Liver (tissue), 9 donors: Measurements from ENCODE around the gene PAX6. TPM values are rescaled to one million over a fixed set of nuclear protein-coding genes. Genes with fewer than 3 reads are reported as not detected.
A peak's percentile ranks its signal among the peaks of the same experiment; 100 is the strongest.

Experiments
- DNase-seq: peaks from one replicate; pipeline ENCODE4 v3.0.0-alpha.2; 2017; ENCODE audit warnings: low spot score
- H3K27ac ChIP-seq, 2 donors: one replicate each; pipeline ENCODE4 v1.7.0; 2013; ENCODE audit warnings: inconsistent platforms in 2 of 2, low read length in 2 of 2, control low read depth in 1 of 2, low read depth in 1 of 2, mild to moderate bottlenecking in 1 of 2
- H3K27me3 ChIP-seq, 4 donors: one replicate each; pipeline versions ENCODE4 v1.6.1 to v1.7.0; 2013; ENCODE audit warnings: low read length in 3 of 4, inconsistent platforms in 1 of 4, mild to moderate bottlenecking in 1 of 4, moderate library complexity in 1 of 4; ENCODE audit not compliant: control insufficient read depth in 4 of 4, insufficient read depth in 4 of 4
- H3K36me3 ChIP-seq, 4 donors: one replicate each; pipeline versions ENCODE4 v1.6.1 to v1.7.0; 2013; ENCODE audit warnings: low read length in 3 of 4, mild to moderate bottlenecking in 3 of 4, low read depth in 1 of 4, moderate library complexity in 1 of 4; ENCODE audit not compliant: control insufficient read depth in 4 of 4, insufficient read depth in 3 of 4
- H3K4me1 ChIP-seq, 4 donors: one replicate each; pipeline versions ENCODE4 v1.6.1 to v1.7.0; 2013; ENCODE audit warnings: low read length in 3 of 4, mild to moderate bottlenecking in 3 of 4, moderate library complexity in 1 of 4; ENCODE audit not compliant: control insufficient read depth in 4 of 4, insufficient read depth in 4 of 4
- H3K4me3 ChIP-seq, 3 donors: one replicate each; pipeline versions ENCODE4 v1.6.1 to v1.7.0; 2013; ENCODE audit warnings: low read length in 3 of 3, control low read depth in 1 of 3, low read depth in 1 of 3, mild to moderate bottlenecking in 1 of 3
- H3K9ac ChIP-seq, 2 donors: one replicate each; pipeline ENCODE4 v1.7.0; 2013; ENCODE audit warnings: low read length in 2 of 2, mild to moderate bottlenecking in 2 of 2, moderate library complexity in 2 of 2, control low read depth in 1 of 2, low read depth in 1 of 2
- H3K9me3 ChIP-seq, 4 donors: one replicate each; pipeline versions ENCODE4 v1.6.1 to v1.7.0; 2013; ENCODE audit warnings: low read length in 3 of 4; ENCODE audit not compliant: control insufficient read depth in 4 of 4
- ATF3 ChIP-seq: IDR thresholded peaks from 2 replicates; pipeline ENCODE4 v1.6.1; 2016; ENCODE audit warnings: antibody characterized with exemption
- EGR1 ChIP-seq, 2 donors: IDR thresholded peaks; 2 replicates each; pipeline ENCODE4 v1.6.1; 2016 to 2018; ENCODE audit warnings: antibody characterized with exemption in 2 of 2, low read depth in 2 of 2
- FOXA1 ChIP-seq: IDR thresholded peaks from 2 replicates; pipeline ENCODE4 v1.6.1; 2016; ENCODE audit warnings: antibody characterized with exemption
- FOXA2 ChIP-seq: IDR thresholded peaks from 2 replicates; pipeline ENCODE4 v1.6.1; 2016; ENCODE audit warnings: antibody characterized with exemption
- GABPA ChIP-seq, 2 donors: IDR thresholded peaks in 1 of 2; conservative IDR thresholded peaks in 1 of 2; 2 replicates each; pipeline ENCODE4 v1.6.1; 2016; ENCODE audit warnings: antibody characterized with exemption in 2 of 2, mild to moderate bottlenecking in 1 of 2, moderate library complexity in 1 of 2
- HNF4A ChIP-seq, 2 donors: conservative IDR thresholded peaks; 2 replicates each; pipeline ENCODE4 v1.6.1; 2016; ENCODE audit warnings: antibody characterized with exemption in 2 of 2, mild to moderate bottlenecking in 2 of 2
- HNF4G ChIP-seq: IDR thresholded peaks from 2 replicates; pipeline ENCODE4 v1.6.1; 2016; ENCODE audit warnings: antibody characterized with exemption
- JUND ChIP-seq, 2 donors: IDR thresholded peaks; 2 replicates each; pipeline ENCODE4 v1.6.1; 2016; ENCODE audit warnings: antibody characterized with exemption in 2 of 2
- NR2F2 ChIP-seq: IDR thresholded peaks from 2 replicates; pipeline ENCODE4 v1.6.1; 2016; ENCODE audit warnings: antibody characterized with exemption
- RAD21 ChIP-seq, 2 donors: IDR thresholded peaks; 2 replicates each; pipeline ENCODE4 v1.6.1; 2016; ENCODE audit warnings: antibody characterized with exemption in 2 of 2, mild to moderate bottlenecking in 2 of 2
- REST ChIP-seq: IDR thresholded peaks from 2 replicates; pipeline ENCODE4 v1.6.1; 2016; ENCODE audit warnings: antibody characterized with exemption, mild to moderate bottlenecking
- RXRA ChIP-seq, 2 donors: IDR thresholded peaks; 2 replicates each; pipeline ENCODE4 v1.6.1; 2017 to 2018; ENCODE audit warnings: antibody characterized with exemption in 2 of 2, mild to moderate bottlenecking in 1 of 2
- SP1 ChIP-seq: IDR thresholded peaks from 2 replicates; pipeline ENCODE4 v1.6.1; 2018; ENCODE audit warnings: antibody characterized with exemption, mild to moderate bottlenecking
- TAF1 ChIP-seq: conservative IDR thresholded peaks from 2 replicates; pipeline ENCODE4 v1.6.1; 2016; ENCODE audit warnings: antibody characterized with exemption, mild to moderate bottlenecking
- WGBS: extraction: QIAGEN DNeasy Blood & Tissue Kit; methylation state at CpG from one replicate; pipeline ENCODE4 v1.1.7; 2013; 5-methylcytosine and 5-hydroxymethylcytosine counted together
- polyA plus RNA-seq, 2 donors: library from polyadenylated mRNA; stranded (reverse) in 1 of 2; unstranded in 1 of 2; fragments of 200-250 nt in 1 of 2; fragments of >200 nt in 1 of 2; fragmentation: Nextera tagmentation in 1 of 2; extraction: Ambion mirVana in 1 of 2; gene quantifications; one replicate each; pipeline versions ENCODE4 v1.2.1 to v1.2.3, GENCODE V29; 2013 to 2015
- total RNA-seq, 2 donors: library from RNA; depleted of rRNA; stranded (reverse); fragments of >200 nt; gene quantifications; one replicate each; pipeline ENCODE4 v1.2.3, GENCODE V29; 2014
- TF ChIP-seq, protein P1 (sequence below): fragments of 150-350 bp; IDR thresholded peaks from 2 replicates; pipeline ENCODE4 v1.5.1; 2017; ENCODE audit warnings: improper control_type of control experiment, low read depth, low read length; ENCODE audit not compliant: missing input control
- donor health status: healthy.
- donor health status: healthy.
- donor health status: healthy.
- donor health status: healthy.
- donor health status: healthy.

Gene PAX6
- total and polyA plus RNA-seq, 4 donors: not detected

- Histone ChIP-seq H3K36me3 (no peaks in the 10 kb centered on the region), H3K9me3 (peaks cover 0 to 5% (median 0%) of the 10 kb centered on the region in 4 donors), H3K9ac (no peak overlapping the region), H3K27me3 (peaks cover 7 to 41% (median 24%) of the 10 kb centered on the region in 4 donors), H3K4me1 (peaks cover 17 to 30% (median 21%) of the 10 kb centered on the region in 4 donors), H3K4me3 (no peak overlapping the region), H3K27ac (no peak overlapping the region)
- no peak for TF ChIP-seq RXRA (IDR thresholded peaks at IDR 0.05)
- no peak for TF ChIP-seq EGR1 (IDR thresholded peaks at IDR 0.05; ENCODE audit: low read depth in 2 of 2)
- no peak for TF ChIP-seq NR2F2
- TF ChIP-seq REST: no peak
- no peak for TF ChIP-seq HNF4A (conservative IDR thresholded peaks at IDR 0.05)
- TF ChIP-seq SP1: no peak
- no peak for TF ChIP-seq RAD21 (IDR thresholded peaks at IDR 0.05)
- TF ChIP-seq ATF3: no peak
- no peak for TF ChIP-seq FOXA2
- TF ChIP-seq GABPA (IDR thresholded peaks at IDR 0.05 in 1 of 2, conservative IDR thresholded peaks at IDR 0.05 in 1 of 2): no peak
- TF ChIP-seq, protein P1, sequence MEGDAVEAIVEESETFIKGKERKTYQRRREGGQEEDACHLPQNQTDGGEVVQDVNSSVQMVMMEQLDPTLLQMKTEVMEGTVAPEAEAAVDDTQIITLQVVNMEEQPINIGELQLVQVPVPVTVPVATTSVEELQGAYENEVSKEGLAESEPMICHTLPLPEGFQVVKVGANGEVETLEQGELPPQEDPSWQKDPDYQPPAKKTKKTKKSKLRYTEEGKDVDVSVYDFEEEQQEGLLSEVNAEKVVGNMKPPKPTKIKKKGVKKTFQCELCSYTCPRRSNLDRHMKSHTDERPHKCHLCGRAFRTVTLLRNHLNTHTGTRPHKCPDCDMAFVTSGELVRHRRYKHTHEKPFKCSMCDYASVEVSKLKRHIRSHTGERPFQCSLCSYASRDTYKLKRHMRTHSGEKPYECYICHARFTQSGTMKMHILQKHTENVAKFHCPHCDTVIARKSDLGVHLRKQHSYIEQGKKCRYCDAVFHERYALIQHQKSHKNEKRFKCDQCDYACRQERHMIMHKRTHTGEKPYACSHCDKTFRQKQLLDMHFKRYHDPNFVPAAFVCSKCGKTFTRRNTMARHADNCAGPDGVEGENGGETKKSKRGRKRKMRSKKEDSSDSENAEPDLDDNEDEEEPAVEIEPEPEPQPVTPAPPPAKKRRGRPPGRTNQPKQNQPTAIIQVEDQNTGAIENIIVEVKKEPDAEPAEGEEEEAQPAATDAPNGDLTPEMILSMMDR: no peak
- TF ChIP-seq JUND (IDR thresholded peaks at IDR 0.05): no peak
- 8% methylated on average over 15 of the region's 15 CpGs for WGBS
- DNase-seq: peak; percentile 27
Measured at GRCh38 chr11:31820438-31820818, 9.3 kb upstream of the PAX6 start.

DNA sequence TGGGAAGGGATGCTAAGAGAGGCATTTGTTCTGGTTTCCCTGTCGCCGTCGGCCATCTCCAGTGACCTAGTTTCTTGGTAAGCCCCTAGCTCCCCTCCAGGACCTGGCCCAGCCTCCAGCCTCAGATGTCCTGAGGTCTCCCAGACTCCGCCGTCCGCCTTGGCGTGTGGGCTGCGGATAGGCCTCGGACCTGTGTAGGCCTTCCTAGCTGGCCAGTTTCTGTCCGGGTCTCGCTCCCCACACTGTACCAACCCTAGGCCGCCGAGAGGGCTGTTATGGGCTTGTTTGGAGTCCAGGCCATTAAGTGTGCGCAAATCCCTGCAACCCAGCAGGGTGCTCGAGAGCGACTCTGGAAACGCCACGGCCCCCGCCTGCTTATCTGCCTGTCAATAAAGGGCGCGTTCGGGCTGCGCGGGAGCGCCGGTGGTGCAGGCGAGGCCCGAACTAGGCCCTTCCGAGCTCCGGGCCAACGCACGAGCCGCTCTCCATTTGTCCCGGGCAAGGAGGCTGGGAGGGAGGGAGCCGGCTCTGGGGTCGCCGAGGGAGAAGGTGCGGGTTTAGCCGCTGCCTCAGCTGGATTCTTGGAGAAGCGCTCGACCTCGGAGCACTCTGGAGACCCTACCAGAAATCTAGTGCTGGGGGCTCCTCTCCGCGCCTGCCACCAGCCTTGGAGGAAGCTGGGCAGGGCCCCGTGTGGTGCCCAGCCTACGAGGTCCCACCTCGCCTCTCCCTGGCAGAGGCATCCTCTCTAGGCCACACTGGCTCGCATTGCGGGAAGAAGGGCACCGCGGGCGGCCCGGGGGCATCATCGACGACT lies 8.7 kb upstream of the PAX6 start:
- Histone ChIP-seq H3K27me3 (peaks cover 7 to 43% (median 26%) of the 10 kb centered on the region in 4 donors), H3K4me1 (peaks cover 17 to 36% (median 19%) of the 10 kb centered on the region in 4 donors), H3K4me3 (no peak overlapping the region), H3K36me3 (no peaks in the 10 kb centered on the region), H3K27ac (no peak overlapping the region), H3K9ac (no peak overlapping the region), H3K9me3 (peaks cover 0 to 5% (median 0%) of the 10 kb centered on the region in 4 donors)
- DNase-seq: peak; percentile 31
- TF ChIP-seq HNF4A (conservative IDR thresholded peaks at IDR 0.05) (no peak), HNF4G (no peak), NR2F2 (no peak), FOXA1 (no peak), TAF1 (no peak), EGR1 (IDR thresholded peaks at IDR 0.05; ENCODE audit: low read depth in 2 of 2) (no peak), REST (no peak)
- 11% methylated on average over 55 of the region's 55 CpGs for WGBS
